Body of pancreas (tissue), 4 donors: Measurements from ENCODE around the gene MRPL27. TPM values are rescaled to one million over a fixed set of nuclear protein-coding genes. Genes with fewer than 3 reads are reported as not detected.
"Not testable (repeated sequence)": the region's sequence is repeated elsewhere in the genome, so short reads cannot be mapped to it uniquely, and the experiment has no call there.

ENCODE experiments used
- ATAC-seq: fragments of 150-250 bp; one replicate; pipeline ENCODE4 v1.9.1; 2016
- DNase-seq, 4 donors: peaks; one replicate each; pipeline ENCODE4 v3.0.0-alpha.2; 2019
- H3K27ac ChIP-seq, 4 donors: fragments of 200-600 bp; sonication (generic); 1 replicate in 3 of 4; 2 replicates in 1 of 4; pipeline versions ENCODE4 v1.5.1 to v1.6.1; 2016 to 2019; ENCODE audit warnings: mild to moderate bottlenecking in 1 of 4, mixed read lengths in 1 of 4, moderate library complexity in 1 of 4
- H3K27me3 ChIP-seq, 2 donors: fragments of 200-600 bp; sonication (generic); one replicate each; pipeline ENCODE4 v1.6.0; 2016; ENCODE audit warnings: mild to moderate bottlenecking in 1 of 2
- H3K36me3 ChIP-seq, 2 donors: fragments of 200-600 bp; sonication (generic); replicated peaks in 1 of 2; 2 replicates each; pipeline ENCODE4 v1.5.1; 2016; ENCODE audit warnings: low read depth in 2 of 2; ENCODE audit not compliant: insufficient read depth in 1 of 2
- H3K4me1 ChIP-seq: fragments of 200-600 bp; sonication (generic); one replicate; pipeline ENCODE4 v1.6.0; 2016
- H3K4me3 ChIP-seq, 2 donors: fragments of 200-600 bp; sonication (generic); 1 replicate in 1 of 2; 2 replicates in 1 of 2; pipeline ENCODE4 v1.5.1; 2016 to 2019
- H3K9me3 ChIP-seq, 3 donors: fragments of 200-600 bp; sonication (generic); 1 replicate in 2 of 3; 2 replicates in 1 of 3; pipeline ENCODE4 v1.5.1; 2016
- CTCF ChIP-seq, 7 experiments: fragments of 450-650 bp in 4 of 7; fragments of 200-600 bp in 3 of 7; sonication (generic) in 3 of 7; IDR thresholded peaks; one replicate each; pipeline ENCODE4 v1.5.1; 2016 to 2019; ENCODE audit warnings: antibody characterized with exemption in 7 of 7
- POLR2A ChIP-seq, 3 donors: fragments of 450-650 bp; IDR thresholded peaks; one replicate each; pipeline ENCODE4 v1.6.1; 2016; ENCODE audit warnings: antibody characterized with exemption in 3 of 3, mild to moderate bottlenecking in 2 of 3
- WGBS, 2 donors: methylation state at CpG; one replicate each; pipeline ENCODE4 v1.1.5; 2017; 5-methylcytosine and 5-hydroxymethylcytosine counted together
- intact Hi-C: fragments of 100-400 bp; cut with DNase I; formaldehyde crosslinking; loops from one replicate; pipeline ENCODE4 v1.15.1; 2023
- total RNA-seq, 2 donors: library from RNA; depleted of rRNA; stranded (reverse); fragments of >200 nt; gene quantifications; one replicate each; pipeline ENCODE4 v1.1.0, GENCODE V29; 2016

MRPL27 gene
- total RNA-seq, 2 donors from 2014 or later = 26.5 to 31.3 TPM

- no peak overlapping the region for H3K4me3 ChIP-seq
- no peak for ATAC-seq
- no peaks in the 10 kb centered on the region for H3K36me3 ChIP-seq
- H3K9me3 ChIP-seq = no peaks in the 10 kb centered on the region
- no peak overlapping the region for H3K27ac ChIP-seq
- TF ChIP-seq POLR2A (IDR thresholded peaks at IDR 0.05) (no peak), CTCF (IDR thresholded peaks at IDR 0.05) (no peak)
- 72 to 81% methylated on average over 3 of the region's 3 CpGs for WGBS, 2 donors
- H3K27me3 ChIP-seq = no peaks in the 10 kb centered on the region
- DNase-seq = no peak
- intact Hi-C loops = no loop called here
- H3K4me1 ChIP-seq = no peaks in the 10 kb centered on the region
These were observed 41.8 kb upstream of the MRPL27 start for GRCh38 chr17:50414808-50415207.

GRCh38 chr17:50412188-50412732 is 39.3 kb upstream of the MRPL27 start:
- no peak for ATAC-seq
- Histone ChIP-seq H3K27me3 (no peaks in the 10 kb centered on the region), H3K4me1 (no peaks in the 10 kb centered on the region), H3K9me3 (no peaks in the 10 kb centered on the region), H3K4me3 (no peak overlapping the region), H3K36me3 (no peaks in the 10 kb centered on the region), H3K27ac (no peak overlapping the region)
- WGBS, 2 donors = 83 to 87% methylated on average over 4 of the region's 4 CpGs
- no peak for DNase-seq
- TF ChIP-seq CTCF (IDR thresholded peaks at IDR 0.05) (no peak), POLR2A (IDR thresholded peaks at IDR 0.05) (no peak)
- intact Hi-C loops = no loop called here

- WGBS, 2 donors = 65 to 72% methylated on average over 4 of the region's 4 CpGs
These were observed 34.9 kb upstream of the MRPL27 start for GRCh38 chr17:50407921-50408320.

GRCh38 chr17:50406578-50406977 is 33.6 kb upstream of the MRPL27 start:
- DNase-seq = no peak
- Histone ChIP-seq H3K36me3 (no peaks in the 10 kb centered on the region), H3K27me3 (no peaks in the 10 kb centered on the region), H3K27ac (no peak overlapping the region), H3K4me3 (no peak overlapping the region), H3K9me3 (no peaks in the 10 kb centered on the region), H3K4me1 (peaks cover 12% of the 10 kb centered on the region)
- ATAC-seq = no peak
- intact Hi-C loops = no loop called here
- TF ChIP-seq POLR2A (IDR thresholded peaks at IDR 0.05) = no peak
- no peak for TF ChIP-seq CTCF (IDR thresholded peaks at IDR 0.05)
- WGBS, 2 donors = 68 to 77% methylated on average over 5 of the region's 5 CpGs

More at GRCh38 chr17:50407921-50408320, 34.9 kb upstream of the MRPL27 start:
- ATAC-seq (no peak), DNase-seq (no peak)
- no peaks in the 10 kb centered on the region for H3K4me1 ChIP-seq
- intact Hi-C loops = no loop called here
- H3K36me3 ChIP-seq = no peaks in the 10 kb centered on the region
- TF ChIP-seq CTCF (IDR thresholded peaks at IDR 0.05) (no peak), POLR2A (IDR thresholded peaks at IDR 0.05) (no peak)
- no peak overlapping the region for H3K4me3 ChIP-seq
- H3K9me3 ChIP-seq = no peaks in the 10 kb centered on the region
- H3K27ac ChIP-seq = no peak overlapping the region
- no peaks in the 10 kb centered on the region for H3K27me3 ChIP-seq

- DNase-seq, H3K27me3 ChIP-seq, intact Hi-C loops, H3K36me3 ChIP-seq, H3K27ac ChIP-seq, H3K4me3 ChIP-seq, H3K9me3 ChIP-seq, ATAC-seq: not testable (repeated sequence)
- peaks cover 22% of the 10 kb centered on the region for H3K4me1 ChIP-seq
- 82 to 89% methylated on average over 4 of the region's 4 CpGs for WGBS, 2 donors
These were observed 32.4 kb upstream of the MRPL27 start for GRCh38 chr17:50405351-50405750.

- ATAC-seq, H3K4me3 ChIP-seq, intact Hi-C loops, H3K27me3 ChIP-seq, H3K36me3 ChIP-seq, DNase-seq, H3K27ac ChIP-seq, H3K9me3 ChIP-seq: not testable (repeated sequence)
- WGBS, 2 donors = 95% methylated on average over 8 of the region's 8 CpGs
- peaks cover 50% of the 10 kb centered on the region for H3K4me1 ChIP-seq
These were observed 26.6 kb upstream of the MRPL27 start for GRCh38 chr17:50399591-50399990.

GRCh38 chr17:50398672-50399071 is 25.7 kb upstream of the MRPL27 start:
- H3K27me3 ChIP-seq, ATAC-seq, H3K9me3 ChIP-seq, DNase-seq, H3K27ac ChIP-seq, intact Hi-C loops, H3K4me3 ChIP-seq, H3K36me3 ChIP-seq: not testable (repeated sequence)
- peaks cover 59% of the 10 kb centered on the region for H3K4me1 ChIP-seq
- whole genome bisulfite sequencing, 2 donors = 92 to 96% methylated on average over 3 of the region's 3 CpGs
